GM21786 (cell line): ENCODE results near the gene NCKAP5.
"Not testable (repeated sequence)": the region's sequence is repeated elsewhere in the genome, so short reads cannot be mapped to it uniquely, and the experiment has no call there.

ENCODE experiments used
- ATAC-seq: cut with Tn5 transposase; IDR thresholded peaks from one replicate; pipeline ENCODE4 v1.9.1; 2021; ENCODE audit not compliant: unreplicated experiment

The NCKAP5 gene

GRCh38 chr2:133475610-133476009, 92.7 kb downstream of the NCKAP5 start:
- ATAC-seq: no peak

DNA sequence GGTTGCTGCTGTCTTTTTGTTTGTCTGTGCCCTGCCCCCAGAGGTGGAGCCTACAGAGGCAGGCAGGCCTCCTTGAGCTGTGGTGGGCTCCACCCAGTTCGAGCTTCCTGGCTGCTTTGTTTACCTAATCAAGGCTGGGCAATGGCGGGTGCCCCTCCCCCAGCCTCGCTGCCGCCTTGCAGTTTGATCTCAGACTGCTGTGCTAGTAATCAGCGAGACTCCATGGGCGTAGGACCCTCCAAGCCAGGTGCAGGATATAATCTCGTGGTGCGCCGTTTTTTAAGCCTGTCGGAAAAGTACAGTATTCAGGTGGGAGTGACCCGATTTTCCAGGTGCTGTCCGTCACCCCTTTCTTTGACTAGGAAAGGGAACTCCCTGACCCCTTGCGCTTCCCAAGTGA, 97.8 kb downstream of the NCKAP5 start:
- not testable (repeated sequence) for ATAC-seq

DNA sequence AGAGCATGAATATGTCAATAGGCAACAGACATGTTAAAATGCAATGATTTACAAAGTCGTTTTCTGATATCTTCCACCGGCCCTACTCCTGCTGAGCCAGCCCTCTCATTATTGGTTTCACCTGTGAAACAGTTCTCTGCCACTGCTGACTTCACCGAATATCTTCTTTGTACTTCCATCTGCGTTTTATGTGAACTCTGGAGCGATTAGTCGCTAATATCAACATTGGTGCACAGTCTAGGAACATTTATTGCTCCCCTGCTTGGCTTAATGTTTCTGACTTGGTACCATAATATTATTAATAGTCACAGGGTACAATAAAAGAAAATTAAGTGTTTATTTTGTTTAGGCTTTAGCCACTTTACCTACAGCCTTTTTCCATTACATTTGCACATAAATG, 105.5 kb downstream of the NCKAP5 start:
- ATAC-seq: no peak

DNA sequence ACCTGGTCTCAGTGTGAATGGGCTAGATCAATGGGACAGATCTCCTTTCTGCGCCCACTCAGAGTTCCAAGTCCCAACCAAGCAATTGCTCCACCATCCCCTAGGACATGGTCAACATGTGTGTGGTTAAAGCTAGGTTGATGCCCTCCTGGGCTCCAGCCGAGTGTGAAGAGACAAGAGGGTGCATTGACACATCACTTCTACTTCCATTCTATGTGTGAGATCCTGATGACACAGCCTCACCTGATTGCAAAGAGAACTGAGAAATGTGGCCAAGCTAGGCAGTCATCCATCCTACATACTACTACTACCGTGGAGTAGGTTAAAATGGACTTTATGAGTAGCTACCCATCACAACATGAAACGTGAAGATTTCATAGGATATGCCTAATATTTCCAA, 106.8 kb downstream of the NCKAP5 start:
- no peak for ATAC-seq

- ATAC-seq: no peak
These were observed 108.7 kb downstream of the NCKAP5 start for GRCh38 chr2:133459590-133459989.

DNA sequence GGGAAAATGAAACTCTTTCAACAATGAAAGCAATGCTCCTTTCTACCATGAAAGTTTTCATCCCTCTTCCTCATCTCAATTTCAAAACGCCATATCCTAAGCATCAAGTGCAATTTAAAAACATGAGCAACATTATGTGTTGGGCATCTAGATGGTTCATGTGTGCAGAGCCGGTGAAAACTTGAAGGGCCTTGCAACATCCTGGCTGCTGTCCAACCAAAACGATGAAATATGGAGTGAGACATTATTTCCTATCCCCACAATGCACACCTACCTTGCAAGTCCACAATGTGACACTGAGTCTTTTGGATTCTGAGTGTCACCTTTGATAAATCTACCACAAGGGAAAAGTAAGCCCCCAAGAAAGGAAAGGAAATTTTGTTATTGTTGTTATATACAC, 110.0 kb downstream of the NCKAP5 start:
- ATAC-seq: no peak

DNA sequence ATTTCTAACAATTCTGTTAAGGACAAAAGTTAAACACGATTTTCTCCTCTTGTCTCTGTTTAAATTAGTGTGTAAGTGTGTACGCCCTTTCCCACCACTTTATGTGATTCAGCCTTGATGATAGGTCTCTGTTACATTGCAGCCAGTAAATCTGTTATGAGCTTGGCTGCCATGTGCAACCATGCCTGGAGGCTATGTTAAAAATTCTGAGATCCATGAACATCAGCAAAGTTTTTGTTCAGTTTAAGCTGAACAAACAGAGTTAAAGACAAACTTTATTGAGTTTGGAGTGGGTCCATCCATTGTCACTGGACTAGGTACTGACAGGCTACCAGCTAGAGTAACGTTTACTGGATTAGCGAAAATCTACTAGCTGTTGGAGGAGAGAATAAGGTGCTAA, 110.4 kb downstream of the NCKAP5 start:
- no peak for ATAC-seq

- ATAC-seq: no peak
These were observed 111.3 kb downstream of the NCKAP5 start for GRCh38 chr2:133456971-133457370.

DNA sequence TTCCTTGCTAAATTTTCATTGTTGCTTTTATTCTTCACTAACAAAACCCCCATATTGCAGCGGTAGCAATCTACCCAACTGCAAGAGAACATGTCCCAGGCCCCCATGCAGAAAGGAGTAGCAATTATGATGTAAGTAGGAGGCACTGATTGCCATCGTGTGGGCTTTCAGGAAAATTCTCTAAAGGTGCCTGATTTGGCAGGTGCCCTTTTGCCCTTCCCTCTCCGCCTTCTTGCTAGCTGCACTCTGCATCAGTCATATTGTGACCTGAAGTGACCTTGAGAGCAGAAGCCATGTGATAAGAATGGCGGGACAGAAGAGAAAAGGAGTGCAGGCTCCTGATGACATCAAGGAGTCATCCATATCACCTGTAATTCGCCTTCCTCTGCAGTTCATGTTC, 112.1 kb downstream of the NCKAP5 start:
- ATAC-seq: no peak

- no peak for ATAC-seq
These were observed 115.2 kb downstream of the NCKAP5 start for GRCh38 chr2:133453032-133453431.

DNA sequence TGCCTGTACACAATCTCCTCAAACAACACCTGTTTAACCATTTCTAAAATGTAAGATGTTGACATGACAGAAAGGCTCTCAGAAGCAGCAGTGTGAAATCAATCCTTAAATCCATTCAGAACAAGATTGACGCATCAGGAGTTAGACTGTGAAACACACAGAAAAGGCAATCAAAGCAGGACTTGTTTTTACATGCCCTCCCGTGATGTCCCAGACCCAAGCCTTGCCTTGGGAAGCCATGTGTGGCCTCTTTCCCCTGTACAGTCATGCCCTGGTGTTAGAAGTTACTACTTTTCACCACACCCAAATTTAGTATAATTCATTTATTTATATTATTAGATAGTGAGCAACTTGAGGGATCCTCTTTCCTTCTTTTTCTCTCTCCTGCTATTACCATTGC, 115.7 kb downstream of the NCKAP5 start:
- ATAC-seq: no peak

GRCh38 chr2:133452146-133452545, 116.1 kb downstream of the NCKAP5 start:
- ATAC-seq: no peak

GRCh38 chr2:133448195-133448594, 120.1 kb downstream of the NCKAP5 start:
- no peak for ATAC-seq

DNA sequence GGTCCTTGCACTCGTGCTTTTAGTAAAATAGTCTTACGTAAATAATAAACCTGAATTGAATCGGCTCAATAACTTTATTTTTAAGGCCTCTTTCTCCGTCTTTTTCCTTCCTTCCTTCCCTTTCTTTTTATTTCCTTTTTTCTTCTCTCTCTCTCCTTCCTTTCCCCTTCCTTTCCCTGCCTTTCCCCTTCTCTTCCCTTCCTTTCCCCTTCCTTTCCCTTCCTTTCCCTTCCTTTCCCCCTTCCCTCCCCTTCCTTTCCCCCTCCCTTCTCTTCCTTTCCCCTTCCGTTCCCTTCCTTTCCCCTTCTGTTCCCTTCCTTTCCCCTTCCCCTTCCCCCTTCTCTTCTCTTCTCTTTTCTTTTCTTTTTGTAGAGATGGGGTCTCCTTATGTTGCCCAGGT, 121.0 kb downstream of the NCKAP5 start:
- ATAC-seq: no peak

DNA sequence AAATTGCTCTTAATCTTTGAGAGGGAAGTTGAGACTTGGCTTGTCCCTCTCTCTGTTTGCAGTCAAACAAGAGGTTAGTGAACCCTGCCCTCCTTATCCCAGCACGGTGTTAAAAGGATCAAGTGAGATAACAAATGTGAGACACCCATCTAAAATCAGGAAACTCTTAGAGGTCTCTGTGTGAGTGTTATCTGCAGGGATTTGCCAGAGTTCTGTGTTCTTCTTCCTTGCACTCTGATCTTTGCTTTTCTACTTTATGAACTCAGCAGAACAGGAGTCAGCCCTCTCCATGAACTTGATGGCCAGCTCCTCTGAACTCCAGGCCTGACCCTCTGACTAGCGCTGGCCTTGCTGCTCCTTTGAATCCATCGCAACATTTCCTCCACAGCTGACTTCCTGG, 123.8 kb downstream of the NCKAP5 start:
- no peak for ATAC-seq

DNA sequence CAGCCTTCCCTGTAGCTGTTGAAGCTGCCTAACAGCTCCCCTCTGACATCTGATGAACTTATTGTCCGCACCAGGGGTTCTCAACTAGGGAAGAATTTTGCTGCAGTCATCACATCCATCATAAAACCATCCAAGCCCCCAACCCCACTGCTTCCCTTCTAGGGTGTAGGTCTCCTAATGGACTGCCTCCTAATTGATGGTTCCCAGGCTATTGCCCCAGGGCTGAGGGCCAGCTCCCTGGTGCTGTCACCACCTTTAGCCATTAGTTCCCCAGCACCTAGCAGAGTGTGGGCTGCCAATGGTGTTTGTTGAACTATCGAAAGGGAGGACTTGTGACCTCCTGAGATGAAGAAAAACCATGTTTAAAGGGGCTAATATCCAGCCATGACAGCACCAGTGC, 125.9 kb downstream of the NCKAP5 start:
- ATAC-seq: no peak

- ATAC-seq: no peak
These were observed 128.7 kb downstream of the NCKAP5 start for GRCh38 chr2:133439565-133439920.

DNA sequence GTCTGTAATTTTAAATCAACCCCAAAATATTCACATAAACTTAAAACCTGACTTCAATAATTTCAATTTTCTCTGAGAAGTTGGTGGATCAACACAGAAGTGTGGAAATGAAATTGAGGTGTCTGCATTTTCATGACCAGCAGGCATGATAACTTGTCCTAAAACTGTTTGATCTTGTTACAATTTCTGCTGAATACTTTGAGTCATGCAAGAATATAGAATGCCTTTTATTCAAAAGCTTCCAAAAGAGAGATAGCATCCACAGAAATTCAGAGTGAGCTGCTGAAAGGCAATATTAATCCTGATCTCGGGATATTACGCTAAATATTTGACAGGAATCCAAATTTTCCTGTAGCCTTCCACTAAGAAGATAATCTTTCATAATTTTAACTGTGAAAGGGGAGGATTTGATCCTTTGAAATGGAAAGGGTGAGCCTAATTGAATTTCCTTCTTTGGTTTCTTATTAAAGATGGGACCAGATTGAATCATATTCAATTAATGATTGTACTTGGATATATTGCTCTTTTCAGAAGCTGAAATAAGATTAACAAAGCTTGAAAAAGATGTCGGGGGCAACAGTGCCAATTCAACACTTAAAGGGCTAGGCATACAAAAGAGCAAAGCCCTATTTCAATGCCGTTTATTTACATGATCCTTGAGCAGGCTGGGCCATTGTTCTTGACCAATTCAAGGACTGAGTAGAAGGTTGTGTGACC, 129.3 kb downstream of the NCKAP5 start:
- no peak for ATAC-seq

DNA sequence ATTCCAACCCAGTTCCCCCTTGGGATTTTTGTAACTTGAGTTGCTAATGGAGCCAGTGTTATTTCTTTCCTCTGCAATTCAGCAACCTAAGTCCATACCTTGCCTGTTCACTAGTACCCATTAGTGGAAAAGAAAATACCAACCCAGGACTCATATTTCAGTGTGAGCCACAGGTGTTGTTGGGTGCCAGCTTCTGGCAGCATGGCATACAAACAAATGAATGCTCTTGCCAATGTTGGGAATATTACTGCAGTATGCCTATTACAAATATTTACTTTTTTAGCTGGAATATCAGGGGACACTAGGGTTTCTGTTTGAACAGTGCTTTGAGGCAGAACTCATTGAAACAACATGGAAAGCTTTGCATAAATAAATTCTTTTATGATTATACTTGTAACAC, 130.2 kb downstream of the NCKAP5 start:
- ATAC-seq: no peak

DNA sequence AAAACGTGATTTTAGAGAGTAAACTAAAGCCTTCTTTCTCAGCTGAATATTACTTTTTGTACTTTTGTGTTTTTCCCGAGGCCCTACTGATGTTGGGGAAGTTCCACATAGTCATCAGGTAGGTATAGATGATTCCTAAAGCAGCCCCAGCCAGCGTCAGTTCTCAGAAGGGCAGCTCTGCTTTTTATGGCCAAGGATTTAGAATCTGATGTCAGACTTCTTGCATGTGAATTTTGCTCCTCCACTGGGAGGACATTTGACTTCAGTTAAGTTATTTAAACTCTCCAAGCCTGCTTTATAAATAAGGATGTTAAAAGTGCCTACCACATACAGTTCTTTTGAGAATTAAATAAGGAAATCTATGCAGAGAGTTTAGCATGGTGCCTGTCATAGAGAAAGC, 130.8 kb downstream of the NCKAP5 start:
- ATAC-seq: no peak

- no peak for ATAC-seq
These were observed 133.1 kb downstream of the NCKAP5 start for GRCh38 chr2:133434959-133435668.

DNA sequence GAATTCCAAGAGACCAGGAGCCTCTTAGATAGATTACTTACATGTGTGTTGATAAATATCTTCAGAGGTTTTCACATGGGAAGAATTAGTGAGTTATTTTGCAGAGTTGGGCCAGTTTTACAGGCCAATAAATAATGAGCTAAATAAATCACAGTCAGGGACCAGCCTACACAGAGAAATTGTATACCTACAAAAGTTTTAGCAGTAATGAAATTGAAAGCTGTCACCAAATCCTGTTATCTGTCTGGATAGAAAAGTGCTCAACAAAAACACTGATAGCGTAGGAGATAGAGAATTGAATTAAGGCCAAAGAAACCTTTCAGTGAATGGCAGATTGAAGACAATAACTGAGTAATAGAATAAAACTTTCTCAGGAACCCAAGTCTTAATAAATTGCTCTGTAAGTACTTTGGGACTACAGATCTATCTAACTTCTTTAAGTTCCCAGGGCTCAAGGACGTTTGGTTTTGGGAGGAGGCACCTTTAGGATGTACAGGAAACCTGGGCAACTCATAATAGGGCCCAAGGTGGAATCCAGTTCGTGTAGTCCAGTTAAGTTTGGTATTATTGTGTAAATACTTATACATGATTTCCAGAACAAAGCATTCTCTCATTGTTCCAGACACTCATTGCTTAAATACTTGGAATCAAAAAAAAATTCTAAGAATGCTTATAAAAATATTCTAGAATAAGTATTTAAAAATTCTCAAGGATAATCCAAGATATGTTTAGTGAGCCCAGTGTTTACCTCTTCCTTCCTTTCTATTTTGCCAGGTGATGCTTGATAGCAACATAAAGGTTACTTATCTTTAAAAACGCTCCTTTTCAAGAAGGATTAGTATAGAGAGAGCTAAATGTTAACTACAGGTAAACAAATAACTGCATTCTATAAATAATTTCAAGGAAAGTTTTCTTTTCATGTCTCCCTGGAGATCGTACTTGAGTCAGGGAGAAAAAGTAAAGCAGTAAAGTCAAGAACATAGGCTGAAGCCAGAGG, 134.5 kb downstream of the NCKAP5 start:
- no peak for ATAC-seq
